ENCODE results near the gene MYMX. TPM values are rescaled to one million over a fixed set of nuclear protein-coding genes. Genes with fewer than 3 reads are reported as not detected.
A peak's percentile ranks its signal among the peaks of the same experiment; 100 is the strongest.

The MYMX gene
- total RNA-seq, 1 experiment from 2014 or later, result 1.8 TPM

- Histone ChIP-seq H3K4me3 (ENCODE audit: low read depth in 2 of 2, low read length in 2 of 2) (peak overlapping the region; percentile 99 to 100), H3K27me3 (ENCODE audit: control insufficient read depth, insufficient read depth, low read length) (no peaks in the 10 kb centered on the region), H3K27ac (ENCODE audit: low read length) (peak overlapping the region; percentile 100), H3K9me3 (ENCODE audit: control insufficient read depth, insufficient read depth, low read depth, low read length) (no peaks in the 10 kb centered on the region), H3K4me1 (ENCODE audit: control insufficient read depth, insufficient read depth, low read length) (peaks cover 25% of the 10 kb centered on the region), H3K36me3 (ENCODE audit: control insufficient read depth, insufficient read depth, low read length) (peaks cover 39% of the 10 kb centered on the region)
- BruUV-seq (replicated peaks), result no TSS peak
- no peak for DNase-seq (ENCODE audit: low read depth, low spot score)
- in situ Hi-C loops (cut with HindIII; ENCODE audit: low pct_unique_long_range_greater_than_20kb, low sequenced_read_pairs), result no loop called here
- peak; percentile 78 for ATAC-seq
- ChIA-PET POLR2A (interaction anchor here (0.5 to 1.4 kb wide), 4 partner anchors 11 to 73 kb away, joined by 3 to 8 read pairs (median 3); no protein-coding TSS in a partner anchor), CTCF (interaction anchor here (0.8 to 1.0 kb wide), 3 partner anchors 73 to 146 kb away, joined by 3 to 4 read pairs (median 3); no protein-coding TSS in a partner anchor)
- intact Hi-C loops (cut with micrococcal nuclease; ENCODE audit: unreplicated experiment), result no loop called here
- TF ChIP-seq POLR2AphosphoS5 (IDR thresholded peaks at IDR 0.05; ENCODE audit: low read depth, low read length) (no peak), SIN3A (IDR thresholded peaks at IDR 0.05; ENCODE audit: borderline replicate concordance, insufficient read depth, low read depth, low read length) (peak; percentile 74; the same call in 1 of the 2 replicates), REST (IDR thresholded peaks at IDR 0.05; ENCODE audit: insufficient read depth in 1 of 2, low read depth in 2 of 2, low read length in 1 of 2) (no peak; a peak in 1 of 4 replicates), TCF7L2 (IDR thresholded peaks at IDR 0.05; ENCODE audit: low read depth, low read length) (no peak), CTCF (IDR thresholded peaks at IDR 0.05) (peak; percentile 75; the same call in 1 of the 2 replicates)
These were observed 29.4 kb downstream of the MYMX start for GRCh38 chr6:44245912-44246662.

GRCh38 chr6:44246663-44247337 is 30.1 kb downstream of the MYMX start, which contains the start of gene HSP90AB1:
Gene HSP90AB1, plus strand, starts transcription at chr6:44247101. Its CDS starts 1,529 bp downstream, at chr6:44248630.
- BruUV-seq (replicated peaks), result no TSS peak
- peak within 1 kb of the TSS; percentile 100 for H3K27ac ChIP-seq (ENCODE audit: low read length)
- in situ Hi-C loops (cut with HindIII; ENCODE audit: low pct_unique_long_range_greater_than_20kb, low sequenced_read_pairs) (no loop called here), intact Hi-C loops (cut with micrococcal nuclease; ENCODE audit: unreplicated experiment) (no loop called here)
- H3K27me3 ChIP-seq (ENCODE audit: control insufficient read depth, insufficient read depth, low read length), result no peaks in the 10 kb centered on the region
- POLR2A ChIA-PET, result interaction anchor here (0.5 to 1.4 kb wide), 4 partner anchors 12 to 74 kb away, joined by 3 to 8 read pairs (median 3); no protein-coding TSS in a partner anchor
- DNase-seq (ENCODE audit: low read depth, low spot score), result peak; percentile 96
- H3K36me3 ChIP-seq (ENCODE audit: control insufficient read depth, insufficient read depth, low read length), result peaks cover 47% of the 10 kb centered on the region
- peak; percentile 83 for ATAC-seq
- CTCF ChIA-PET, result interaction anchor here (1.0 kb wide), 2 partner anchors 74 to 146 kb away, joined by 3 to 4 read pairs; no protein-coding TSS in a partner anchor
- peaks cover 32% of the 10 kb centered on the region for H3K4me1 ChIP-seq (ENCODE audit: control insufficient read depth, insufficient read depth, low read length)
- H3K4me3 ChIP-seq (ENCODE audit: low read depth in 2 of 2, low read length in 2 of 2), result peak within 1 kb of the TSS; percentile 99 to 100
- no peaks in the 10 kb centered on the region for H3K9me3 ChIP-seq (ENCODE audit: control insufficient read depth, insufficient read depth, low read depth, low read length)
- TF ChIP-seq REST (IDR thresholded peaks at IDR 0.05; ENCODE audit: insufficient read depth in 1 of 2, low read depth in 2 of 2, low read length in 1 of 2) (peak; percentile 25 to 62; a peak in 2 of 4 replicates), CTCF (IDR thresholded peaks at IDR 0.05) (no peak), TCF7L2 (IDR thresholded peaks at IDR 0.05; ENCODE audit: low read depth, low read length) (peak; percentile 69), POLR2AphosphoS5 (IDR thresholded peaks at IDR 0.05; ENCODE audit: low read depth, low read length) (peak; percentile 100), SIN3A (IDR thresholded peaks at IDR 0.05; ENCODE audit: borderline replicate concordance, insufficient read depth, low read depth, low read length) (peak; percentile 91)
